ENCODE measurements around the gene PDIA3. TPM values are rescaled to one million over a fixed set of nuclear protein-coding genes. Genes with fewer than 3 reads are reported as not detected.
A peak's percentile ranks its signal among the peaks of the same experiment; 100 is the strongest.

PDIA3 gene
- total and polyA plus RNA-seq, 2 of the 13 experiments (the other 11 are each of a cell fraction or from before 2014, with no cell fraction given): 238 to 433 TPM

GRCh38 chr15:43777267-43777914 lies 31.2 kb downstream of the PDIA3 start (continued):
- TF ChIP-seq POGK (CRISPR knock-in tag; conservative IDR thresholded peaks at IDR 0.05): no peak
- TF ChIP-seq ZNF644 (CRISPR knock-in tag; IDR thresholded peaks at IDR 0.05; ENCODE audit: low read depth): no peak
- no peak; the same call in 1 of the 2 replicates for TF ChIP-seq SP5 (CRISPR knock-in tag; IDR thresholded peaks at IDR 0.05; ENCODE audit: borderline replicate concordance, low read depth)
- TF ChIP-seq PCBP1 (IDR thresholded peaks at IDR 0.05; ENCODE audit: borderline replicate concordance, low read depth, low read length): no peak
- TF ChIP-seq NR3C1 (CRISPR knock-in tag; IDR thresholded peaks at IDR 0.05): no peak
- TF ChIP-seq ZNF883 (CRISPR knock-in tag; IDR thresholded peaks at IDR 0.05; ENCODE audit: not compliant biosample characterization): peak; percentile 27
- no peak for TF ChIP-seq MLXIP (CRISPR knock-in tag; IDR thresholded peaks at IDR 0.05; ENCODE audit: borderline replicate concordance)
- peak; percentile 49; the same call in 1 of the 2 replicates for TF ChIP-seq ZNF691 (CRISPR knock-in tag; IDR thresholded peaks at IDR 0.05; ENCODE audit: borderline replicate concordance, low read depth)
- TF ChIP-seq MTF1 (CRISPR knock-in tag; IDR thresholded peaks at IDR 0.05): no peak
- TF ChIP-seq POLR2AphosphoS2 (IDR thresholded peaks at IDR 0.05; ENCODE audit: low read depth, low read length): no peak
- no peak; the same call in 1 of the 2 replicates for TF ChIP-seq ZNF484 (CRISPR knock-in tag; IDR thresholded peaks at IDR 0.05; ENCODE audit: borderline replicate concordance, low read depth)
- TF ChIP-seq GATAD1 (CRISPR knock-in tag; IDR thresholded peaks at IDR 0.05): peak; percentile 29; the same call in 1 of the 2 replicates
- TF ChIP-seq ZNF430 (CRISPR knock-in tag; IDR thresholded peaks at IDR 0.05): peak; percentile 75; the same call in 1 of the 2 replicates
- no peak for TF ChIP-seq USF2 (IDR thresholded peaks at IDR 0.05; ENCODE audit: low read depth, low read length)
- TF ChIP-seq USF2 (CRISPR knock-in tag; IDR thresholded peaks at IDR 0.05; ENCODE audit: borderline replicate concordance): no peak
- no peak for TF ChIP-seq NFE2L2 (IDR thresholded peaks at IDR 0.05; ENCODE audit: low read length)
- no peak for TF ChIP-seq SSRP1 (CRISPR knock-in tag; IDR thresholded peaks at IDR 0.05)

Measured in HepG2 (cell line).